ENCODE results near the gene GARNL3.

- TF ChIP-seq CTCF (IDR thresholded peaks at IDR 0.05) (no peak), POLR2A (IDR thresholded peaks at IDR 0.05) (no peak)
Observed at GRCh38 chr9:127285965-127286364, 21.4 kb downstream of the GARNL3 start.

Data from vagina (tissue), 2 donors.